HepG2 (cell line): ENCODE results near the gene QSOX1. TPM values are rescaled to one million over a fixed set of nuclear protein-coding genes. Genes with fewer than 3 reads are reported as not detected.

ENCODE experiments used
- ATAC-seq: fragments of 200-7000 bp; cut with Tn5 transposase; 3 replicates; pipeline ENCODE4 v1.9.1; 2020; ENCODE audit warnings: mild to moderate bottlenecking, moderate library complexity
- BruUV-seq: library from RNA; stranded (reverse); fragments of 400-500 nt; replicated peaks from 2 replicates; lab custom pipeline; 2021; lab: Mats Ljungman, UMichigan
- CTCF ChIA-PET: fragments of 300-600 bp; formaldehyde crosslinking; extraction: SDS; loops from one replicate; lab custom pipeline; 2021; ENCODE audit warnings: low total read pairs, inconsistent platforms, low intra/inter-chr PET ratio; lab: Yijun Ruan, JAX
- POLR2A ChIA-PET: fragments of 350-600 bp; sonication (Branson Sonifier 250); formaldehyde crosslinking; loops from one replicate; lab custom pipeline; 2020; ENCODE audit warnings: antibody characterized with exemption, inconsistent platforms; lab: Yijun Ruan, JAX
- DNase-seq: peaks from one replicate; pipeline ENCODE4 v3.0.0-alpha.2; 2015; ENCODE audit warnings: low spot score
- FAIRE-seq: peaks from 3 replicates; lab custom pipeline; 2011; peaks lifted over from hg19 to GRCh38; lab: Jason Lieb, UNC
- H2AFZ ChIP-seq: one replicate; pipeline ENCODE4 v1.6.1; 2011; ENCODE audit warnings: low read length, inconsistent platforms
- H3K27ac ChIP-seq: fragments of 300-600 bp; 3 replicates; pipeline ENCODE4 v1.8.0; 2011; ENCODE audit warnings: mixed run types, mild to moderate bottlenecking, mixed read lengths, low read length, inconsistent platforms; ENCODE audit not compliant: insufficient read depth; ENCODE audit errors: extremely low read length
- H3K27me3 ChIP-seq, 2 experiments: fragments of 200-600 bp in 1 of 2; 2 replicates in 1 of 2; 3 replicates in 1 of 2; pipeline versions ENCODE4 v1.6.0 to v1.8.0; 2011; ENCODE audit warnings: low read length in 2 of 2, mild to moderate bottlenecking in 2 of 2, moderate library complexity in 2 of 2, inconsistent platforms in 1 of 2; ENCODE audit not compliant: insufficient read depth in 2 of 2, control insufficient read depth in 1 of 2
- H3K36me3 ChIP-seq, 2 experiments: fragments of 200-600 bp in 1 of 2; replicated peaks in 1 of 2; 2 replicates in 1 of 2; 3 replicates in 1 of 2; pipeline versions ENCODE4 v1.5.1 to v1.8.0; 2011; ENCODE audit warnings: low read length in 2 of 2, inconsistent platforms in 1 of 2; ENCODE audit not compliant: insufficient read depth in 2 of 2, control insufficient read depth in 1 of 2
- H3K4me1 ChIP-seq: 2 replicates; pipeline ENCODE4 v1.5.1; 2012; ENCODE audit warnings: low read length, inconsistent platforms; ENCODE audit not compliant: insufficient read depth
- H3K4me2 ChIP-seq: 2 replicates; pipeline ENCODE4 v1.6.0; 2011; ENCODE audit warnings: low read depth, low read length, inconsistent platforms
- H3K4me3 ChIP-seq, 3 experiments: fragments of 200-600 bp in 1 of 3; sonication (generic), shearing (Covaris generic) in 1 of 3; replicated peaks in 1 of 3; 2 replicates each; pipeline ENCODE4 v1.5.1; 2011 to 2016; ENCODE audit warnings: low read length in 3 of 3, inconsistent platforms in 2 of 3, low read depth in 2 of 3, mild to moderate bottlenecking in 2 of 3, control low read depth in 1 of 3, mixed read lengths in 1 of 3; ENCODE audit not compliant: insufficient read depth in 1 of 3
- H3K79me2 ChIP-seq: one replicate; pipeline ENCODE4 v1.6.1; 2011; ENCODE audit warnings: low read length, inconsistent platforms; ENCODE audit not compliant: insufficient read depth
- H3K9ac ChIP-seq: 2 replicates; pipeline ENCODE4 v1.6.0; 2011; ENCODE audit warnings: mild to moderate bottlenecking, low read depth, low read length, inconsistent platforms; ENCODE audit not compliant: insufficient read depth
- H3K9me3 ChIP-seq: 2 replicates; pipeline ENCODE4 v1.5.1; 2012; ENCODE audit warnings: mild to moderate bottlenecking, low read length
- H4K20me1 ChIP-seq: 2 replicates; pipeline ENCODE4 v1.6.0; 2011; ENCODE audit warnings: inconsistent platforms, mild to moderate bottlenecking, low read length, moderate library complexity; ENCODE audit not compliant: insufficient read depth
- SNAPC2 ChIP-seq: sonication (generic); formaldehyde crosslinking; IDR thresholded peaks from 2 replicates; pipeline ENCODE4 v1.8.1; 2022; ENCODE audit warnings: mild to moderate bottlenecking, missing genetic modification reagents
- TGIF2 ChIP-seq: IDR thresholded peaks from 2 replicates; pipeline ENCODE4 v1.6.1; 2016; ENCODE audit warnings: control low read depth, missing compliant biosample characterization
- XRCC5 ChIP-seq: fragments of 200-400 bp; formaldehyde crosslinking; optimal IDR thresholded peaks from 2 replicates; pipeline ENCODE3; 2017; ENCODE audit warnings: mild to moderate bottlenecking, low read length
- ZNF350 ChIP-seq: sonication (generic); formaldehyde crosslinking; IDR thresholded peaks from 2 replicates; pipeline ENCODE4 v1.4.0; 2020; ENCODE audit warnings: mild to moderate bottlenecking, low read depth, missing genetic modification reagents, borderline replicate concordance
- ZNF574 ChIP-seq: sonication (generic); formaldehyde crosslinking; IDR thresholded peaks from 2 replicates; pipeline ENCODE4 v1.4.0; 2020; ENCODE audit warnings: missing genetic modification reagents
- ZNF768 ChIP-seq: sonication (generic); formaldehyde crosslinking; IDR thresholded peaks from 2 replicates; pipeline ENCODE4 v1.4.0; 2020; ENCODE audit warnings: missing genetic modification reagents
- WGBS: methylation state at CpG from one replicate; pipeline ENCODE4 v1.1.6; 2017; ENCODE audit warnings: low lambda C conversion rate; 5-methylcytosine and 5-hydroxymethylcytosine counted together
- in situ Hi-C: cut with HindIII; loops from 2 replicates; pipeline ENCODE4 v1.10.0; 2017; ENCODE audit warnings: low pct_unique_long_range_greater_than_20kb; ENCODE audit not compliant: extremely low pct_ligation_motif_present
- intact Hi-C: fragments of 100-400 bp; cut with micrococcal nuclease; formaldehyde crosslinking; loops from one replicate; pipeline ENCODE4 v1.10.0; 2022; ENCODE audit not compliant: unreplicated experiment
- polyA plus RNA-seq, 8 experiments: library from polyadenylated mRNA; depleted of rRNA in 3 of 8; stranded (reverse) in 7 of 8; unstranded in 1 of 8; fragments of >200 nt; fragmentation: Illumina TruSeq in 4 of 8; extraction: Trizol in 4 of 8; gene quantifications; 2 replicates each; pipeline versions ENCODE4 v1.2.1 to v1.2.3, GENCODE V29; 2011 to 2016; ENCODE audit warnings: low read depth in 4 of 8, missing spikeins in 1 of 8, mixed read lengths in 1 of 8; ENCODE audit not compliant: insufficient read depth in 1 of 8
- total RNA-seq, 5 experiments: library from RNA; depleted of rRNA; stranded (reverse); fragments of >200 nt; fragmentation: Illumina TruSeq; extraction: Trizol; gene quantifications; 2 replicates each; pipeline ENCODE4 v1.2.3, GENCODE V29; 2016; ENCODE audit warnings: low read depth in 1 of 5
- TF ChIP-seq, protein P1 (sequence below): sonication (generic); formaldehyde crosslinking; IDR thresholded peaks from 2 replicates; pipeline ENCODE4 v1.5.1; 2020; ENCODE audit warnings: missing genetic modification reagents, mild to moderate bottlenecking, borderline replicate concordance
- TF ChIP-seq, protein P2 (sequence below): sonication (generic); formaldehyde crosslinking; conservative IDR thresholded peaks from 2 replicates; pipeline ENCODE4 v1.4.0; 2020; ENCODE audit warnings: missing genetic modification reagents
- TF ChIP-seq, protein P3 (sequence below): sonication (generic); formaldehyde crosslinking; IDR thresholded peaks from 2 replicates; pipeline ENCODE4 v1.5.1; 2020; ENCODE audit warnings: mild to moderate bottlenecking, missing genetic modification reagents, moderate library complexity

QSOX1 gene
- total and polyA plus RNA-seq, 2 of the 13 experiments (the other 11 are each of a cell fraction or from before 2014, with no cell fraction given) = 6.8 to 40.2 TPM

DNA sequence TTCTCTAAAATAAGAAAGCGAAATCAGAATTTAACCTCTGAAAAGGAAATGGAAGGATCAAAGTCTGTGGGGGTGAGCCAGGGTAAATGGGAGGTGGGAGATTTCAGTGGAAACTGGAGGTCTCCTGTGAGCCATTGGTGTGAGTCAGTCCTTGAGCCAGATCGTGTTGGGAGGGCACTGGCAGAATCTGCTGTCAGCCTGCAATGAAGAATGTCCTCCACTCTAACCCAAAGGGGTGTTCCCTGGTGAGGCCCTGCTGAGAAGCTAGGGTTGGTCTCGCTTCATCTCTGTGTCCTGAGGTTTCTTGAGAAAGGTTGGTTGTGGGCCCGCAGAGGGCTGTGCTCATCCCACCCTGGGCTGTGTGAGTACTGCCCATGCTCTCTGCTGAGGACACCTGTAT lies 2.4 kb downstream of the QSOX1 start:
- H2AFZ ChIP-seq = no peak overlapping the region
- intact Hi-C loops = loop anchor here (10.0 kb wide), 1 partner anchor 202 kb away; the partner anchor contains the start of gene CEP350
- DNase-seq = no peak
- H3K4me1 ChIP-seq = peaks cover 54% of the 10 kb centered on the region
- no TSS peak for BruUV-seq
- CTCF ChIA-PET = interaction anchor here (1.0 kb wide), 1 partner anchor 12 kb away, joined by 3 read pairs; no protein-coding TSS in a partner anchor
- H3K36me3 ChIP-seq = no peaks in the 10 kb centered on the region
- no peaks in the 10 kb centered on the region; the same call in 1 of the 2 replicates for H4K20me1 ChIP-seq
- H3K9ac ChIP-seq = peak overlapping the region; percentile 59; the same call in 1 of the 2 replicates
- peak; percentile 40 for ATAC-seq
- in situ Hi-C loops = no loop called here
- H3K9me3 ChIP-seq = no peaks in the 10 kb centered on the region
- WGBS = 30% methylated on average over 3 of the region's 4 CpGs
- H3K4me3 ChIP-seq = peak overlapping the region in 2 of 3 experiments; percentile 27 to 52; a peak in 2 of 6 replicates
- no peaks in the 10 kb centered on the region for H3K79me2 ChIP-seq
- POLR2A ChIA-PET = interaction anchor here (0.8 to 2.4 kb wide), 7 partner anchors 10 to 275 kb away, joined by 3 to 7 read pairs (median 4); partner anchors contain the start of gene TOR1AIP1
- peaks cover 0 to 46% of the 10 kb centered on the region in 2 experiments; a peak in 4 of 5 replicates for H3K27me3 ChIP-seq
- no peak for FAIRE-seq
- H3K4me2 ChIP-seq = peak overlapping the region; percentile 96
- H3K27ac ChIP-seq = peak overlapping the region; percentile 54
- TF ChIP-seq XRCC5 (peak; percentile 35), ZNF768 (0 out of 2 replicates have a peak, but pooled peaks have one; percentile 27), ZNF574 (no peak), TGIF2 (CRISPR knock-in tag) (0 out of 2 replicates have a peak, but pooled peaks have one; percentile 21), ZNF350 (CRISPR knock-in tag) (0 out of 2 replicates have a peak, but pooled peaks have one; percentile 31), SNAPC2 (CRISPR knock-in tag) (no peak)
- TF ChIP-seq, protein P1, sequence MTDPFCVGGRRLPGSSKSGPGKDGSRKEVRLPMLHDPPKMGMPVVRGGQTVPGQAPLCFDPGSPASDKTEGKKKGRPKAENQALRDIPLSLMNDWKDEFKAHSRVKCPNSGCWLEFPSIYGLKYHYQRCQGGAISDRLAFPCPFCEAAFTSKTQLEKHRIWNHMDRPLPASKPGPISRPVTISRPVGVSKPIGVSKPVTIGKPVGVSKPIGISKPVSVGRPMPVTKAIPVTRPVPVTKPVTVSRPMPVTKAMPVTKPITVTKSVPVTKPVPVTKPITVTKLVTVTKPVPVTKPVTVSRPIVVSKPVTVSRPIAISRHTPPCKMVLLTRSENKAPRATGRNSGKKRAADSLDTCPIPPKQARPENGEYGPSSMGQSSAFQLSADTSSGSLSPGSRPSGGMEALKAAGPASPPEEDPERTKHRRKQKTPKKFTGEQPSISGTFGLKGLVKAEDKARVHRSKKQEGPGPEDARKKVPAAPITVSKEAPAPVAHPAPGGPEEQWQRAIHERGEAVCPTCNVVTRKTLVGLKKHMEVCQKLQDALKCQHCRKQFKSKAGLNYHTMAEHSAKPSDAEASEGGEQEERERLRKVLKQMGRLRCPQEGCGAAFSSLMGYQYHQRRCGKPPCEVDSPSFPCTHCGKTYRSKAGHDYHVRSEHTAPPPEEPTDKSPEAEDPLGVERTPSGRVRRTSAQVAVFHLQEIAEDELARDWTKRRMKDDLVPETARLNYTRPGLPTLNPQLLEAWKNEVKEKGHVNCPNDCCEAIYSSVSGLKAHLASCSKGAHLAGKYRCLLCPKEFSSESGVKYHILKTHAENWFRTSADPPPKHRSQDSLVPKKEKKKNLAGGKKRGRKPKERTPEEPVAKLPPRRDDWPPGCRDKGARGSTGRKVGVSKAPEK (CRISPR knock-in tag) = peak; percentile 56; the same call in 1 of the 2 replicates
- TF ChIP-seq, protein P2, sequence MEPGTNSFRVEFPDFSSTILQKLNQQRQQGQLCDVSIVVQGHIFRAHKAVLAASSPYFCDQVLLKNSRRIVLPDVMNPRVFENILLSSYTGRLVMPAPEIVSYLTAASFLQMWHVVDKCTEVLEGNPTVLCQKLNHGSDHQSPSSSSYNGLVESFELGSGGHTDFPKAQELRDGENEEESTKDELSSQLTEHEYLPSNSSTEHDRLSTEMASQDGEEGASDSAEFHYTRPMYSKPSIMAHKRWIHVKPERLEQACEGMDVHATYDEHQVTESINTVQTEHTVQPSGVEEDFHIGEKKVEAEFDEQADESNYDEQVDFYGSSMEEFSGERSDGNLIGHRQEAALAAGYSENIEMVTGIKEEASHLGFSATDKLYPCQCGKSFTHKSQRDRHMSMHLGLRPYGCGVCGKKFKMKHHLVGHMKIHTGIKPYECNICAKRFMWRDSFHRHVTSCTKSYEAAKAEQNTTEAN (CRISPR knock-in tag) = 0 out of 2 replicates have a peak, but pooled peaks have one; percentile 0
- TF ChIP-seq, protein P3, sequence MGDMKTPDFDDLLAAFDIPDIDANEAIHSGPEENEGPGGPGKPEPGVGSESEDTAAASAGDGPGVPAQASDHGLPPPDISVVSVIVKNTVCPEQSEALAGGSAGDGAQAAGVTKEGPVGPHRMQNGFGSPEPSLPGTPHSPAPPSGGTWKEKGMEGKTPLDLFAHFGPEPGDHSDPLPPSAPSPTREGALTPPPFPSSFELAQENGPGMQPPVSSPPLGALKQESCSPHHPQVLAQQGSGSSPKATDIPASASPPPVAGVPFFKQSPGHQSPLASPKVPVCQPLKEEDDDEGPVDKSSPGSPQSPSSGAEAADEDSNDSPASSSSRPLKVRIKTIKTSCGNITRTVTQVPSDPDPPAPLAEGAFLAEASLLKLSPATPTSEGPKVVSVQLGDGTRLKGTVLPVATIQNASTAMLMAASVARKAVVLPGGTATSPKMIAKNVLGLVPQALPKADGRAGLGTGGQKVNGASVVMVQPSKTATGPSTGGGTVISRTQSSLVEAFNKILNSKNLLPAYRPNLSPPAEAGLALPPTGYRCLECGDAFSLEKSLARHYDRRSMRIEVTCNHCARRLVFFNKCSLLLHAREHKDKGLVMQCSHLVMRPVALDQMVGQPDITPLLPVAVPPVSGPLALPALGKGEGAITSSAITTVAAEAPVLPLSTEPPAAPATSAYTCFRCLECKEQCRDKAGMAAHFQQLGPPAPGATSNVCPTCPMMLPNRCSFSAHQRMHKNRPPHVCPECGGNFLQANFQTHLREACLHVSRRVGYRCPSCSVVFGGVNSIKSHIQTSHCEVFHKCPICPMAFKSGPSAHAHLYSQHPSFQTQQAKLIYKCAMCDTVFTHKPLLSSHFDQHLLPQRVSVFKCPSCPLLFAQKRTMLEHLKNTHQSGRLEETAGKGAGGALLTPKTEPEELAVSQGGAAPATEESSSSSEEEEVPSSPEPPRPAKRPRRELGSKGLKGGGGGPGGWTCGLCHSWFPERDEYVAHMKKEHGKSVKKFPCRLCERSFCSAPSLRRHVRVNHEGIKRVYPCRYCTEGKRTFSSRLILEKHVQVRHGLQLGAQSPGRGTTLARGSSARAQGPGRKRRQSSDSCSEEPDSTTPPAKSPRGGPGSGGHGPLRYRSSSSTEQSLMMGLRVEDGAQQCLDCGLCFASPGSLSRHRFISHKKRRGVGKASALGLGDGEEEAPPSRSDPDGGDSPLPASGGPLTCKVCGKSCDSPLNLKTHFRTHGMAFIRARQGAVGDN (CRISPR knock-in tag) = peak; percentile 12; the same call in 1 of the 2 replicates
